ENCODE measurements around the gene SCUBE2.

DNA sequence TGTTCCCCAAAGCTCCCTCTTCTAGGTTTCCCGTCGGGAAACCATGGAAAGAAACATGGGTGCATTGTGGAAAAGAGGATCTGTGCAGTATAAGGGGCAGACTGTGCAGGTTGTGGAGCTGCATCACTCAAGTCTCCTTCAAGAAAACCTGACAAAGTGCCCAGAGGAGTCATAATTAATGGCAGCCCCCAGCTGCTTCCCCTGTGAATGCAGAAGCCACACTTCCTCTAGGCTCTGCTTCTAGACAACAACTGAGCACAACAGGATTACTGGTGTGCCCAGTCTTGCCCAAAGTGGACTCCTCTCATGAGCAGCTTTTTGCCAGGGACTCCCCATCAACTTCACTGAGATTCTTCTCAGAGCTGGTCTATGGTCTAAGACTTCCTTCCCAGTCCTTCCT, 42.6 kb upstream of the SCUBE2 start:
- TF ChIP-seq, protein P1, sequence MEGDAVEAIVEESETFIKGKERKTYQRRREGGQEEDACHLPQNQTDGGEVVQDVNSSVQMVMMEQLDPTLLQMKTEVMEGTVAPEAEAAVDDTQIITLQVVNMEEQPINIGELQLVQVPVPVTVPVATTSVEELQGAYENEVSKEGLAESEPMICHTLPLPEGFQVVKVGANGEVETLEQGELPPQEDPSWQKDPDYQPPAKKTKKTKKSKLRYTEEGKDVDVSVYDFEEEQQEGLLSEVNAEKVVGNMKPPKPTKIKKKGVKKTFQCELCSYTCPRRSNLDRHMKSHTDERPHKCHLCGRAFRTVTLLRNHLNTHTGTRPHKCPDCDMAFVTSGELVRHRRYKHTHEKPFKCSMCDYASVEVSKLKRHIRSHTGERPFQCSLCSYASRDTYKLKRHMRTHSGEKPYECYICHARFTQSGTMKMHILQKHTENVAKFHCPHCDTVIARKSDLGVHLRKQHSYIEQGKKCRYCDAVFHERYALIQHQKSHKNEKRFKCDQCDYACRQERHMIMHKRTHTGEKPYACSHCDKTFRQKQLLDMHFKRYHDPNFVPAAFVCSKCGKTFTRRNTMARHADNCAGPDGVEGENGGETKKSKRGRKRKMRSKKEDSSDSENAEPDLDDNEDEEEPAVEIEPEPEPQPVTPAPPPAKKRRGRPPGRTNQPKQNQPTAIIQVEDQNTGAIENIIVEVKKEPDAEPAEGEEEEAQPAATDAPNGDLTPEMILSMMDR (IDR thresholded peaks at IDR 0.05; ENCODE audit: insufficient read depth, low read depth, low read length): no peak
- no peak for TF ChIP-seq EZH2 (IDR thresholded peaks at IDR 0.05; ENCODE audit: insufficient read depth, low read length)
